PFSK-1 (cell line): ENCODE data around the gene MIXL1.

Source experiments
- FOXP2 ChIP-seq: optimal IDR thresholded peaks from 2 replicates; pipeline ENCODE3; 2011; ENCODE audit warnings: borderline replicate concordance, control low read depth, inconsistent platforms; ENCODE audit not compliant: insufficient read depth; ENCODE audit errors: extremely low read length, extremely low read depth
- POLR2AphosphoS5 ChIP-seq: IDR thresholded peaks from 2 replicates; pipeline ENCODE4 v1.6.1; 2012; ENCODE audit warnings: low read depth, mild to moderate bottlenecking, control low read depth, low read length, moderate library complexity
- SIN3A ChIP-seq: IDR thresholded peaks from 2 replicates; pipeline ENCODE4 v1.6.1; 2012; ENCODE audit warnings: mild to moderate bottlenecking, low read length, moderate library complexity, borderline replicate concordance; ENCODE audit not compliant: insufficient read depth
- TAF1 ChIP-seq: IDR thresholded peaks from 2 replicates; pipeline ENCODE4 v1.6.1; 2012; ENCODE audit warnings: low read length, control low read depth, borderline replicate concordance; ENCODE audit not compliant: insufficient read depth
- TF ChIP-seq, protein P1 (sequence below), 2 experiments: IDR thresholded peaks; 2 replicates each; pipeline versions ENCODE4 v1.6.1 to v1.8.0; 2011 to 2012; ENCODE audit warnings: low read depth in 2 of 2, low read length in 2 of 2, control low read depth in 1 of 2, inconsistent platforms in 1 of 2, mild to moderate bottlenecking in 1 of 2, moderate library complexity in 1 of 2; ENCODE audit not compliant: insufficient read depth in 1 of 2

MIXL1 gene

DNA sequence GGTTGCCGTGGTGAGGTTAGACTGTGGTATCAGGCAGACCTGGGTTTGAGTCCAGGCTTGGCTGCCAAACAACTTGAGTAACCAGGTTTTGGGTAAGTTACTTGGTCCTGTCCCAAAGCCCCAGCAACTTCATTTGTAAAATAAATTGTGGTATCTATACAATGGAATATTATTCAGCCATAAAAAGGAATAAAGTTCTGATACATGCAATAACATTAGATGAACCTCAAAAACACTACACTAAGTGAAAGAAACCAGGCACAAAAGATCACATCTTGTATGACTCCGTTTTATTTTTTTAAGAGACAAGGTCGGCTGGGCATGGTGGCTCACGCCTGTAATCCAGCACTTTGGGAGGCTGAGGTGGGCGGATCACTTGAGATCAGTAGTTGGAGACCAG lies 16.4 kb upstream of the MIXL1 start:
- TF ChIP-seq, protein P1, sequence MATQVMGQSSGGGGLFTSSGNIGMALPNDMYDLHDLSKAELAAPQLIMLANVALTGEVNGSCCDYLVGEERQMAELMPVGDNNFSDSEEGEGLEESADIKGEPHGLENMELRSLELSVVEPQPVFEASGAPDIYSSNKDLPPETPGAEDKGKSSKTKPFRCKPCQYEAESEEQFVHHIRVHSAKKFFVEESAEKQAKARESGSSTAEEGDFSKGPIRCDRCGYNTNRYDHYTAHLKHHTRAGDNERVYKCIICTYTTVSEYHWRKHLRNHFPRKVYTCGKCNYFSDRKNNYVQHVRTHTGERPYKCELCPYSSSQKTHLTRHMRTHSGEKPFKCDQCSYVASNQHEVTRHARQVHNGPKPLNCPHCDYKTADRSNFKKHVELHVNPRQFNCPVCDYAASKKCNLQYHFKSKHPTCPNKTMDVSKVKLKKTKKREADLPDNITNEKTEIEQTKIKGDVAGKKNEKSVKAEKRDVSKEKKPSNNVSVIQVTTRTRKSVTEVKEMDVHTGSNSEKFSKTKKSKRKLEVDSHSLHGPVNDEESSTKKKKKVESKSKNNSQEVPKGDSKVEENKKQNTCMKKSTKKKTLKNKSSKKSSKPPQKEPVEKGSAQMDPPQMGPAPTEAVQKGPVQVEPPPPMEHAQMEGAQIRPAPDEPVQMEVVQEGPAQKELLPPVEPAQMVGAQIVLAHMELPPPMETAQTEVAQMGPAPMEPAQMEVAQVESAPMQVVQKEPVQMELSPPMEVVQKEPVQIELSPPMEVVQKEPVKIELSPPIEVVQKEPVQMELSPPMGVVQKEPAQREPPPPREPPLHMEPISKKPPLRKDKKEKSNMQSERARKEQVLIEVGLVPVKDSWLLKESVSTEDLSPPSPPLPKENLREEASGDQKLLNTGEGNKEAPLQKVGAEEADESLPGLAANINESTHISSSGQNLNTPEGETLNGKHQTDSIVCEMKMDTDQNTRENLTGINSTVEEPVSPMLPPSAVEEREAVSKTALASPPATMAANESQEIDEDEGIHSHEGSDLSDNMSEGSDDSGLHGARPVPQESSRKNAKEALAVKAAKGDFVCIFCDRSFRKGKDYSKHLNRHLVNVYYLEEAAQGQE (IDR thresholded peaks at IDR 0.05; ENCODE audit: insufficient read depth in 1 of 2, low read depth in 2 of 2, low read length in 2 of 2): no peak
- TF ChIP-seq FOXP2: no peak
- TF ChIP-seq TAF1: no peak
- no peak for TF ChIP-seq SIN3A
- no peak for TF ChIP-seq POLR2AphosphoS5

DNA sequence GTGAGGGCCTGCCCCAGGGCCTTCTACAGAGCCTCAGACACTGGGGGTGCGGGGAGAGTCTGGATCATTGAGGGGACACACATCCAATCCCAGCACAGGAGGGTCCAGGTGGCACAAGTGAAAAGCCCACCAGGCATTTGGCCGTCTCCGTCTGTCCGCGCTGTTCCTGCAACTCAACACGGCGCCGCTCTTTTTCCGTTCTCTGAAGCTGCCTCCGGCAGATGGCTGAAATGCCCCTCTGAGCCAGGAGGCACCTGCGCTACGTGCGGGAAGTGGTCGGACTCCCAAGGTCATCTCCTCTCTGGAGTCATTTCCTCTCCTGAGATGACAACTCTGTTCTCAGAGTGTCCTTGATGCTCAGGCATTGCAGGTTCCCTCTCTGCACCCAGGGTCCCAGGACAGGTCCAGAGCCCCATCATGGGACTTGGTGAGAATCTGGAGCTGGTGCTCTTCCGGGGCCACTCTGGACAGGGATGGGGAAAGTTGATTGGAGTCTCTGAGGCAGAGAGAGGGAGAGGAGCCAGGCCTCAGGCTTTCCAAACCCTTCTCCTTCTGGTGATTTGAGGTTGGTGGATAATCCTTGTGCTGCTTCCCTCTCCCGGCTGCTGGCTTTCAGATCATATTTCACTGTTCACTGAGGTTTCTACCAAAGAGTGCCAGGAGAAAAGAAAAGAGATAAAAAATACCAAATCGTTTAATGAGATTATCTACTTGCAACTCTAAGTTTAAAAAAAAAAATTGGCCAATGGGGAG lies 14.0 kb upstream of the MIXL1 start:
- no peak for TF ChIP-seq TAF1
- TF ChIP-seq, protein P1 (IDR thresholded peaks at IDR 0.05; ENCODE audit: insufficient read depth in 1 of 2, low read depth in 2 of 2, low read length in 2 of 2): no peak
- TF ChIP-seq POLR2AphosphoS5: no peak
- no peak for TF ChIP-seq FOXP2
- no peak for TF ChIP-seq SIN3A

DNA sequence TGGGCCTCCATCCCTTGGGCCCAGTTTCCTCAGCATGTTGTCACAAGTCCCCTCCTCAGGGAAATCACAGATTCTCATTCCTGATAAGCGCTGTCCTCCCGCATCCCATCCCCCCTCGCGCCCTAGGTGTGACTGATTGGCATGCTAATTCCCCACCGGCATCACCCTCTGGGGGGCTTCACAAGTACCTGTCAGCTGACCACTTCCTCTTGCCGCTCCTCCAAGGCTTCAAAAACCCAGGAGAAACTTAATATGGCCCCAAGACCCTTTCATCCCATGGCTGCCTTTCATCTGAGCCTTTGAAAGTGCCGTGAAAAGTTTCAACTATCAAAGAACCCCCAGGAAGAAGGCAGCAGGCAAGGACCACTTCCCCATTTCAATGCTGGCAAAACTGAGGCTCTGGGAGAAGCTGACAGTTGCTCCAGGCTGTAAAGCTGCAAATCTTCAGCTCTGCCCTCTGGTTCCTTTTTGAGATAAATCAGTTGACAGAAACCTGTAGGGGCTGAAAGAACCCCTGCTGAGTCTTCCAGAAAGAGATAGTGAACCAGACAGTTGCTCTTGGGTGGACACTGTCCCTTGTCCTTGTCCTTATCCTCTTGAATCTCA lies 12.8 kb upstream of the MIXL1 start:
- TF ChIP-seq, protein P1 (IDR thresholded peaks at IDR 0.05; ENCODE audit: insufficient read depth in 1 of 2, low read depth in 2 of 2, low read length in 2 of 2): no peak
- TF ChIP-seq FOXP2: no peak
- TF ChIP-seq SIN3A: no peak
- no peak for TF ChIP-seq POLR2AphosphoS5

DNA sequence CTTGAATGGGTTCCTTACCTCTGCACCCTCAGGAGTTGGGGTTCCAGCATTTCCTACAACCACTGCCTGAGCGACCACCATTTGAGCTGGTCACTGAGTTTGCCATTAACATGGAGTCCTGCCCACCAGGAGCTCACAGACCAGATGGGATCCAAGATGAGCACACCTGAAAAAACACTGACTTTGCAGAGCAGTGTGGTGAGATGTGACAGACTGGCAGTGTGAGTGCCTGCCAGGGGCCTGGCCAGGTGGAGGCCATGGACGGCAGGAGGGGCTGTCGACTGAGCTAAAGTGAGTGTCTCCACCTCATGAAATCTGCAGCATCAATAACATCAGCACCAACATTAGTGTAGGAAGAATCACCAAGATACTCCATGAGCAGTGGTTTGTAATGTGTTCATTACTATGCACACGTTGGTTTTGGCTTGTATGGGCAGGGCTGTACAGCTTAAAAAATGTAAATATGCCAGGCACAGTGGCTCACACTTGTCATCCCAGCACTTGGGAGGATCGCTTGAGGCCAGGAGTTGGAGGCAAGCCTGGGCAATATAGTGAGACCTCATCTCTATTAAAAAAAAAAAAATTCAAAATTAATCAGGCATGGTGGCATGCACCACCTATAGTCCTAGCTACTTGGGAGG lies 12.2 kb upstream of the MIXL1 start:
- TF ChIP-seq, protein P1 (IDR thresholded peaks at IDR 0.05; ENCODE audit: insufficient read depth in 1 of 2, low read depth in 2 of 2, low read length in 2 of 2): no peak
- TF ChIP-seq POLR2AphosphoS5: no peak
- no peak for TF ChIP-seq SIN3A
- no peak for TF ChIP-seq FOXP2
- no peak for TF ChIP-seq TAF1
